HEK293 (cell line): ENCODE data around the gene PPM1F.
"Not testable (repeated sequence)": the region's sequence is repeated elsewhere in the genome, so short reads cannot be mapped to it uniquely, and the experiment has no call there.

ENCODE experiments used
- CTCF ChIA-PET: fragments of 350-600 bp; formaldehyde crosslinking; extraction: SDS; loops from one replicate; lab custom pipeline; 2021; ENCODE audit warnings: antibody characterized with exemption; lab: Yijun Ruan, JAX
- POLR2A ChIA-PET: fragments of 300-600 bp; formaldehyde crosslinking; extraction: SDS; loops from one replicate; lab custom pipeline; 2020; ENCODE audit warnings: antibody characterized with exemption, inconsistent platforms; lab: Yijun Ruan, JAX
- H3K27ac ChIP-seq: fragments of 200-500 bp; sonication (Bioruptor generic); 2 replicates; pipeline ENCODE4 v1.5.1; 2014; ENCODE audit warnings: low read depth, low read length, control low read depth, inconsistent platforms; ENCODE audit errors: extremely low read depth
- H3K36me3 ChIP-seq, 2 experiments: fragments of 200-500 bp in 1 of 2; sonication (Bioruptor generic) in 1 of 2; 1 replicate in 1 of 2; 2 replicates in 1 of 2; pipeline ENCODE4 v1.5.1; 2014 to 2017; ENCODE audit warnings: inconsistent platforms in 2 of 2, low read length in 2 of 2; ENCODE audit not compliant: control insufficient read depth in 2 of 2, insufficient read depth in 1 of 2
- H3K4me1 ChIP-seq: fragments of 200-500 bp; sonication (Bioruptor generic); 2 replicates; pipeline ENCODE4 v1.5.1; 2014; ENCODE audit warnings: mild to moderate bottlenecking, low read length, inconsistent platforms; ENCODE audit not compliant: control insufficient read depth, insufficient read depth
- H3K4me3 ChIP-seq: 2 replicates; pipeline ENCODE4 v1.5.1; 2011; ENCODE audit warnings: low read depth, mild to moderate bottlenecking, control low read depth, low read length, moderate library complexity
- H3K9me3 ChIP-seq: fragments of 200-500 bp; sonication (Bioruptor generic); 2 replicates; pipeline ENCODE4 v1.5.1; 2014; ENCODE audit warnings: low read depth, low read length, inconsistent platforms; ENCODE audit not compliant: control insufficient read depth, insufficient read depth
- GLIS2 ChIP-seq: fragments of 450-650 bp; formaldehyde crosslinking; IDR thresholded peaks from 2 replicates; pipeline ENCODE4 v1.5.1; 2016; ENCODE audit warnings: missing biosample characterization, missing genetic modification characterization
- MYNN ChIP-seq: fragments of 450-650 bp; formaldehyde crosslinking; IDR thresholded peaks from 2 replicates; pipeline ENCODE4 v1.5.1; 2016; ENCODE audit warnings: missing biosample characterization, missing genetic modification characterization, borderline replicate concordance
- RBAK ChIP-seq: fragments of 450-650 bp; formaldehyde crosslinking; IDR thresholded peaks from 2 replicates; pipeline ENCODE4 v1.5.1; 2016; ENCODE audit warnings: missing biosample characterization, missing genetic modification characterization
- ZBTB21 ChIP-seq: fragments of 450-650 bp; formaldehyde crosslinking; IDR thresholded peaks from 2 replicates; pipeline ENCODE4 v1.5.1; 2017; ENCODE audit warnings: missing biosample characterization, missing genetic modification characterization
- ZBTB44 ChIP-seq: fragments of 450-650 bp; IDR thresholded peaks from 2 replicates; pipeline ENCODE4 v1.5.1; 2018; ENCODE audit warnings: missing biosample characterization, mild to moderate bottlenecking, missing genetic modification characterization
- ZFP41 ChIP-seq: fragments of 450-650 bp; formaldehyde crosslinking; IDR thresholded peaks from 2 replicates; pipeline ENCODE4 v1.5.1; 2016; ENCODE audit warnings: missing biosample characterization, missing genetic modification characterization, borderline replicate concordance
- ZFP69B ChIP-seq: fragments of 450-650 bp; formaldehyde crosslinking; IDR thresholded peaks from 2 replicates; pipeline ENCODE4 v1.5.1; 2016; ENCODE audit warnings: missing biosample characterization, missing genetic modification characterization
- ZIC2 ChIP-seq: fragments of 450-650 bp; formaldehyde crosslinking; IDR thresholded peaks from 2 replicates; pipeline ENCODE4 v1.5.1; 2016; ENCODE audit warnings: missing biosample characterization, missing genetic modification characterization
- ZNF114 ChIP-seq: fragments of 450-650 bp; formaldehyde crosslinking; IDR thresholded peaks from 2 replicates; pipeline ENCODE4 v1.5.0; 2017; ENCODE audit warnings: missing biosample characterization, missing genetic modification characterization
- ZNF121 ChIP-seq: fragments of 450-650 bp; formaldehyde crosslinking; IDR thresholded peaks from 2 replicates; pipeline ENCODE4 v1.5.1; 2016; ENCODE audit warnings: missing biosample characterization, missing genetic modification characterization
- ZNF335 ChIP-seq: fragments of 450-650 bp; formaldehyde crosslinking; conservative IDR thresholded peaks from 2 replicates; pipeline ENCODE4 v1.5.1; 2016; ENCODE audit warnings: missing biosample characterization, missing genetic modification characterization
- ZNF350 ChIP-seq: fragments of 450-650 bp; formaldehyde crosslinking; IDR thresholded peaks from 2 replicates; pipeline ENCODE4 v1.5.0; 2017; ENCODE audit warnings: missing biosample characterization, mild to moderate bottlenecking, missing genetic modification characterization
- ZNF561 ChIP-seq: fragments of 450-650 bp; IDR thresholded peaks from 2 replicates; pipeline ENCODE4 v1.5.1; 2018; ENCODE audit warnings: missing biosample characterization, missing genetic modification characterization, borderline replicate concordance
- ZNF664 ChIP-seq: fragments of 450-650 bp; formaldehyde crosslinking; IDR thresholded peaks from 2 replicates; pipeline ENCODE4 v1.5.1; 2016; ENCODE audit warnings: missing biosample characterization, missing genetic modification characterization
- ZNF776 ChIP-seq: fragments of 450-650 bp; formaldehyde crosslinking; IDR thresholded peaks from 2 replicates; pipeline ENCODE4 v1.5.0; 2017; ENCODE audit warnings: missing biosample characterization, missing genetic modification characterization, borderline replicate concordance
- ZSCAN4 ChIP-seq: fragments of 450-650 bp; formaldehyde crosslinking; IDR thresholded peaks from 2 replicates; pipeline ENCODE4 v1.5.1; 2017; ENCODE audit warnings: missing biosample characterization, missing genetic modification characterization

Gene PPM1F

GRCh38 chr22:21907638-21908522 is 44.8 kb downstream of the PPM1F start:
- H3K4me1 ChIP-seq, result no peaks in the 10 kb centered on the region
- no peak overlapping the region for H3K27ac ChIP-seq
- H3K9me3 ChIP-seq, result no peaks in the 10 kb centered on the region
- POLR2A ChIA-PET, result no interaction called here
- H3K4me3 ChIP-seq, result no peak overlapping the region
- CTCF ChIA-PET, result interaction anchor here (2.0 kb wide), 1 partner anchor 31 kb away, joined by 6 read pairs; no protein-coding TSS in a partner anchor
- no peaks in the 10 kb centered on the region for H3K36me3 ChIP-seq
- no peak for TF ChIP-seq MYNN
- TF ChIP-seq GLIS2 (tag by site-specific recombination), result no peak
- no peak for TF ChIP-seq ZNF664 (tag by site-specific recombination)
- no peak for TF ChIP-seq ZNF776 (tag by site-specific recombination)
- no peak for TF ChIP-seq ZNF561 (tag by site-specific recombination)
- TF ChIP-seq ZNF114 (tag by site-specific recombination), result no peak
- TF ChIP-seq ZBTB44 (tag by site-specific recombination), result no peak
- no peak for TF ChIP-seq ZBTB21
- no peak for TF ChIP-seq ZFP69B (tag by site-specific recombination)
- no peak for TF ChIP-seq RBAK (tag by site-specific recombination)
- TF ChIP-seq ZFP41, result no peak
- TF ChIP-seq ZNF121 (tag by site-specific recombination), result no peak
- no peak for TF ChIP-seq ZSCAN4 (tag by site-specific recombination)
- no peak for TF ChIP-seq ZNF335
- TF ChIP-seq, all 188 proteins: peak for 0

GRCh38 chr22:21905234-21905633 is 47.4 kb downstream of the PPM1F start:
- ChIA-PET CTCF (interaction anchor here (0.5 to 0.6 kb wide), 2 partner anchors 11 to 89 kb away, joined by 3 to 5 read pairs; no protein-coding TSS in a partner anchor), POLR2A (interaction anchor here (0.7 kb wide), 1 partner anchor 37 kb away, joined by 5 read pairs; no protein-coding TSS in a partner anchor)
- not testable (repeated sequence) for H3K4me3 ChIP-seq

DNA sequence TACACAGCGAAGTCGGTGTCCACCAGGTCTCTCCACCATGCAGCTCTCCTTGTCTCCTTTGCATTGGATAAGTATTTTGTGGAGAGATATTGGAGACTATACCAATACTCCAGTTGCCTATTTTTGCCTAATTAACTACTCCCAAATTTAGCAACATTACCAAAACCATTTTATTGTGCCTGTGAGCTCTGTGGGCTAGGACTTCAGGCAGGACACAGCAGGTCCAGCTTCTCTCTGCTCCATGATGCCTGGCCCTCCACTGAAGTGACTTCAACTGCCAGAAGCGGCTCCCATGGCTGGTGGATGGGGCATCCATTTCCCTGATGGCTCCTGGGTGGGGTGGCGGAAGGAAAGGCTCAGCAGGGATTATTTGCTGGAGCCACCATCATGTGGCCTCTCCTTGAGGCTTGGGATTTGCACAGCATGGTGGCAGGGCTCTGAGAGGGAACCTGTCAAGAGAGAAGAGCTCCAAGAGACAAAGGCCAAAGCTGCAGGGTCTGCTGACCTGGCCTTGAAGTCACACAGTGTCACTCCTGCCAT is 48.3 kb downstream of the PPM1F start:
- ChIA-PET CTCF (interaction anchor here (1.3 kb wide), 1 partner anchor 13 kb away, joined by 3 read pairs; no protein-coding TSS in a partner anchor), POLR2A (no interaction called here)
- Histone ChIP-seq H3K27ac (no peak overlapping the region), H3K4me3 (no peak overlapping the region), H3K9me3 (no peaks in the 10 kb centered on the region), H3K4me1 (no peaks in the 10 kb centered on the region), H3K36me3 (no peaks in the 10 kb centered on the region)
- TF ChIP-seq ZIC2 (tag by site-specific recombination), result peak; percentile 36
- TF ChIP-seq ZNF350, result no peak

More at GRCh38 chr22:21905234-21905633, 47.4 kb downstream of the PPM1F start:
- not testable (repeated sequence) for H3K4me1 ChIP-seq, H3K9me3 ChIP-seq, H3K27ac ChIP-seq, H3K36me3 ChIP-seq
